Transverse colon (tissue), 4 donors: ENCODE data around the gene RIN3. TPM values are rescaled to one million over a fixed set of nuclear protein-coding genes. Genes with fewer than 3 reads are reported as not detected.
"Not testable (repeated sequence)": the region's sequence is repeated elsewhere in the genome, so short reads cannot be mapped to it uniquely, and the experiment has no call there.

Source experiments
- DNase-seq: peaks from one replicate; pipeline ENCODE4 v3.0.0-alpha.2; 2019
- H3K27ac ChIP-seq, 4 donors: fragments of 200-600 bp; sonication (generic); 2 replicates each; pipeline ENCODE4 v1.5.1; 2016 to 2018; ENCODE audit warnings: inconsistent platforms in 4 of 4
- H3K27me3 ChIP-seq: fragments of 200-600 bp; sonication (generic); 2 replicates; pipeline ENCODE4 v1.5.1; 2017; ENCODE audit warnings: inconsistent platforms
- H3K36me3 ChIP-seq, 4 donors: fragments of 200-600 bp; sonication (generic); 2 replicates each; pipeline ENCODE4 v1.5.1; 2017 to 2019; ENCODE audit warnings: inconsistent platforms in 4 of 4
- H3K4me1 ChIP-seq, 4 donors: fragments of 200-600 bp; sonication (generic); 2 replicates each; pipeline ENCODE4 v1.5.1; 2017 to 2020; ENCODE audit warnings: inconsistent platforms in 4 of 4
- H3K4me3 ChIP-seq, 4 donors: fragments of 200-600 bp; sonication (generic); 1 replicate in 1 of 4; 2 replicates in 3 of 4; pipeline versions ENCODE4 v1.5.1 to v1.6.1; 2017 to 2019; ENCODE audit warnings: inconsistent platforms in 4 of 4
- H3K9me3 ChIP-seq, 2 donors: fragments of 200-600 bp; sonication (generic); 2 replicates each; pipeline ENCODE4 v1.5.1; 2017 to 2019; ENCODE audit warnings: inconsistent platforms in 2 of 2
- CTCF ChIP-seq, 5 experiments: fragments of 200-600 bp in 3 of 5; fragments of 450-650 bp in 2 of 5; sonication (generic) in 3 of 5; IDR thresholded peaks; 1 replicate in 2 of 5; 2 replicates in 3 of 5; pipeline ENCODE4 v1.5.1; 2016 to 2017; ENCODE audit warnings: antibody characterized with exemption in 5 of 5, inconsistent platforms in 3 of 5, mild to moderate bottlenecking in 2 of 5, moderate library complexity in 1 of 5
- EP300 ChIP-seq: sonication (generic); formaldehyde crosslinking; IDR thresholded peaks from one replicate; pipeline ENCODE4 v1.6.1; 2017; ENCODE audit warnings: antibody characterized with exemption, low read depth
- POLR2A ChIP-seq: fragments of 450-650 bp; IDR thresholded peaks from one replicate; pipeline ENCODE4 v1.6.1; 2016; ENCODE audit warnings: antibody characterized with exemption, mild to moderate bottlenecking, moderate library complexity
- POLR2AphosphoS5 ChIP-seq, 3 donors: sonication (generic); formaldehyde crosslinking; IDR thresholded peaks; one replicate each; pipeline ENCODE4 v1.6.1; 2016; ENCODE audit warnings: antibody characterized with exemption in 3 of 3
- WGBS, 2 donors: methylation state at CpG; one replicate each; pipeline ENCODE4 v1.1.5; 2018; ENCODE audit warnings: low coverage in 1 of 2; 5-methylcytosine and 5-hydroxymethylcytosine counted together
- in situ Hi-C, 4 donors: fragments of 200-750 bp; cut with MboI; loops; one replicate each; pipeline versions ENCODE4 v1.15.0 to v1.15.1; 2017; ENCODE audit warnings: low sequenced_read_pairs in 3 of 4, low pct_ligation_motif_present in 1 of 4, low pct_unique_long_range_greater_than_20kb in 1 of 4
- intact Hi-C: fragments of 100-400 bp; cut with DNase I; formaldehyde crosslinking; loops from one replicate; pipeline ENCODE4 v1.15.1; 2023; ENCODE audit warnings: low total_unique reads
- total RNA-seq, 4 donors: library from RNA; depleted of rRNA; stranded (reverse); fragments of >200 nt; gene quantifications; one replicate each; pipeline ENCODE4 v1.1.0, GENCODE V29; 2016

Gene RIN3
- total RNA-seq, 4 donors from 2014 or later = 16.2 to 24.3 (median 20.7) TPM

- Histone ChIP-seq H3K27me3 (no peaks in the 10 kb centered on the region), H3K27ac (no peak overlapping the region), H3K4me3 (no peak overlapping the region), H3K4me1 (peaks cover 0 to 11% (median 2%) of the 10 kb centered on the region in 4 donors), H3K9me3 (no peaks in the 10 kb centered on the region), H3K36me3 (no peaks in the 10 kb centered on the region)
- TF ChIP-seq POLR2A = no peak
- no peak for TF ChIP-seq EP300
- no peak for TF ChIP-seq POLR2AphosphoS5 (IDR thresholded peaks at IDR 0.05)
- TF ChIP-seq CTCF (IDR thresholded peaks at IDR 0.05) = no peak
- intact Hi-C loops (no loop called here), in situ Hi-C loops (loop anchor here (25.0 kb wide), 2 partner anchors 110 to 540 kb away; partner anchors contain the start of gene GOLGA5 (in 1 of the 4))
- no peak for DNase-seq
- WGBS, 2 donors = 77 to 100% methylated on average over 2 to 4 of the region's 4 CpGs
Observed at GRCh38 chr14:92677087-92677668, 163.6 kb downstream of the RIN3 start.

GRCh38 chr14:92677955-92678354 is 164.4 kb downstream of the RIN3 start:
- TF ChIP-seq EP300 = no peak
- no peak for TF ChIP-seq POLR2A
- TF ChIP-seq CTCF (IDR thresholded peaks at IDR 0.05) = no peak
- no peak for TF ChIP-seq POLR2AphosphoS5 (IDR thresholded peaks at IDR 0.05)
- WGBS, 2 donors = 92 to 100% methylated on average over 2 of the region's 2 CpGs

GRCh38 chr14:92678766-92679165 is 165.2 kb downstream of the RIN3 start:
- no peak for TF ChIP-seq EP300
- no peak for TF ChIP-seq POLR2A
- no peak for TF ChIP-seq POLR2AphosphoS5 (IDR thresholded peaks at IDR 0.05)
- TF ChIP-seq CTCF (IDR thresholded peaks at IDR 0.05) = no peak
- DNase-seq = no peak
- 78% methylated on average over 5 of the region's 5 CpGs; no CpG with 5 or more reads in 1 of the 2 donors for WGBS, 2 donors

More at GRCh38 chr14:92677955-92678354, 164.4 kb downstream of the RIN3 start:
- intact Hi-C loops = no loop called here
- Histone ChIP-seq H3K36me3 (no peaks in the 10 kb centered on the region), H3K27me3 (no peaks in the 10 kb centered on the region), H3K4me1 (peaks cover 0 to 11% (median 2%) of the 10 kb centered on the region in 4 donors), H3K9me3 (no peaks in the 10 kb centered on the region), H3K27ac (no peak overlapping the region), H3K4me3 (no peak overlapping the region)
- in situ Hi-C loops = loop anchor here (25.0 kb wide), 2 partner anchors 109 to 541 kb away; partner anchors contain the start of gene GOLGA5 (in 1 of the 4)
- DNase-seq = no peak

GRCh38 chr14:92679246-92679645 is 165.7 kb downstream of the RIN3 start:
- peaks cover 0 to 11% (median 2%) of the 10 kb centered on the region in 4 donors for H3K4me1 ChIP-seq
- DNase-seq = no peak
- TF ChIP-seq POLR2A = no peak
- in situ Hi-C loops (loop anchor here (25.0 kb wide), 2 partner anchors 108 to 542 kb away; partner anchors contain the start of gene GOLGA5 (in 1 of the 4)), intact Hi-C loops (no loop called here)
- no peaks in the 10 kb centered on the region for H3K27me3 ChIP-seq
- WGBS, 2 donors = 95% methylated on average over 4 of the region's 4 CpGs; no CpG with 5 or more reads in 1 of the 2 donors
- H3K9me3 ChIP-seq = no peaks in the 10 kb centered on the region
- H3K4me3 ChIP-seq = no peak overlapping the region
- H3K36me3 ChIP-seq = no peaks in the 10 kb centered on the region
- H3K27ac ChIP-seq = no peak overlapping the region

More at GRCh38 chr14:92678766-92679165, 165.2 kb downstream of the RIN3 start:
- in situ Hi-C loops = loop anchor here (25.0 kb wide), 2 partner anchors 109 to 541 kb away; partner anchors contain the start of gene GOLGA5 (in 1 of the 4)
- Histone ChIP-seq H3K36me3 (no peaks in the 10 kb centered on the region), H3K27ac (no peak overlapping the region), H3K27me3 (no peaks in the 10 kb centered on the region), H3K4me1 (peaks cover 0 to 11% (median 2%) of the 10 kb centered on the region in 4 donors), H3K9me3 (no peaks in the 10 kb centered on the region), H3K4me3 (no peak overlapping the region)
- intact Hi-C loops = no loop called here

GRCh38 chr14:92680330-92680729 is 166.7 kb downstream of the RIN3 start:
- H3K27ac ChIP-seq, H3K4me3 ChIP-seq, H3K36me3 ChIP-seq, DNase-seq, H3K9me3 ChIP-seq, H3K27me3 ChIP-seq: not testable (repeated sequence)
- intact Hi-C loops (loop anchor here (5.0 kb wide), 1 partner anchor 168 kb away; the partner anchor contains the start of gene RIN3), in situ Hi-C loops (loop anchor here (25.0 kb wide), 2 partner anchors 107 to 543 kb away; partner anchors contain the start of gene GOLGA5 (in 1 of the 4))
- H3K4me1 ChIP-seq = peaks cover 0 to 11% (median 2%) of the 10 kb centered on the region in 4 donors
- 50 to 83% methylated on average over 2 to 4 of the region's 4 CpGs for WGBS, 2 donors
